ENCODE data around the gene ROBO4.

GRCh38 chr11:124834526-124835180 is 63.0 kb downstream of the ROBO4 start:
- TF ChIP-seq CTCF (IDR thresholded peaks at IDR 0.05) (no peak), POLR2A (IDR thresholded peaks at IDR 0.05; ENCODE audit: low read length) (no peak), HEYL (CRISPR knock-in tag; IDR thresholded peaks at IDR 0.05) (no peak), NR3C1 (IDR thresholded peaks at IDR 0.05) (no peak), REST (IDR thresholded peaks at IDR 0.05) (no peak)
